HG03066 (cell line): ENCODE measurements around the gene PRODH.
"Not testable (repeated sequence)": the region's sequence is repeated elsewhere in the genome, so short reads cannot be mapped to it uniquely, and the experiment has no call there.

ENCODE experiments used
- ATAC-seq: cut with Tn5 transposase; IDR thresholded peaks from one replicate; pipeline ENCODE4 v1.9.1; 2021; ENCODE audit warnings: low read depth; ENCODE audit not compliant: unreplicated experiment

PRODH gene

GRCh38 chr22:18968011-18968749, 32.1 kb upstream of the PRODH start:
- ATAC-seq: no peak

- ATAC-seq: not testable (repeated sequence)
These were observed 31.4 kb upstream of the PRODH start for GRCh38 chr22:18967391-18968010.

GRCh38 chr22:18966748-18967147, 30.7 kb upstream of the PRODH start:
- ATAC-seq: no peak

GRCh38 chr22:18965526-18966421, 29.7 kb upstream of the PRODH start:
- ATAC-seq: no peak

- not testable (repeated sequence) for ATAC-seq
These were observed 28.6 kb upstream of the PRODH start for GRCh38 chr22:18964501-18965265.

DNA sequence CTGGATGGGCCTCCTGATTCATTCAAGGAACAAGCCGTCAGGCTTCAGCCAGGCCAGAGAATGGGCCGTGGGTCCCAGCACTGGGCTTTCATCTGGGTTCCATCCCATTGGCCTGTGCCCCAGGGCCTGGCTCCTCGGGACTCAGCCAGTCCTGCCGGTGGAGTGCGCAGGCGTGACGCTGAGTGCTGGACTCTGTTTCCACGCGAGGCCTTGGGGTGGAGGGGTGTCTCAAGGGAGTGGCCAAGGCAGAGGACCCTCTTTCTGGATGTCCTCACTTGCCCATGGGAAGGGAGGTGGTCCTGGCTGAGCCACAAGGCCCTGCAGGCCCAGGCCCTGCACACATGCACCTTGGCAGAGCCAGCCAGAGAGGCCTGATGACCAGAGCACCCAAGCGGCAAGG, 28.0 kb upstream of the PRODH start:
- ATAC-seq: not testable (repeated sequence)

DNA sequence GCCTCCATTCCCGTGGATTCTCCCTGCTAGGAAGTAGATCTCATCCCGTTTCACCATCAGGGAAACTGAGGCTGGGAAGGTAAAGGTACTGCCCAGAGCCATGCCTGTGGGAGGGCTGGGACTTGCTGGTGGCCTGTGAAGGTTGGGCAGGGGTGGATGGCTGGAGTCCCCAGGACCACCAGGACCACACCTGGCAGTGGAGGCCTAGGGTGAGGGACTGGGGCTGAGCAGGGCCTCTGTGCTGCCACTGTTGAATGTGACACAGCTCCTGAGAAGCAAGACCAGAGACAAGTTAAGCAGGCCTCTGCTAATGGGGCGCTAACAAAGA, 26.2 kb upstream of the PRODH start:
- ATAC-seq: no peak

DNA sequence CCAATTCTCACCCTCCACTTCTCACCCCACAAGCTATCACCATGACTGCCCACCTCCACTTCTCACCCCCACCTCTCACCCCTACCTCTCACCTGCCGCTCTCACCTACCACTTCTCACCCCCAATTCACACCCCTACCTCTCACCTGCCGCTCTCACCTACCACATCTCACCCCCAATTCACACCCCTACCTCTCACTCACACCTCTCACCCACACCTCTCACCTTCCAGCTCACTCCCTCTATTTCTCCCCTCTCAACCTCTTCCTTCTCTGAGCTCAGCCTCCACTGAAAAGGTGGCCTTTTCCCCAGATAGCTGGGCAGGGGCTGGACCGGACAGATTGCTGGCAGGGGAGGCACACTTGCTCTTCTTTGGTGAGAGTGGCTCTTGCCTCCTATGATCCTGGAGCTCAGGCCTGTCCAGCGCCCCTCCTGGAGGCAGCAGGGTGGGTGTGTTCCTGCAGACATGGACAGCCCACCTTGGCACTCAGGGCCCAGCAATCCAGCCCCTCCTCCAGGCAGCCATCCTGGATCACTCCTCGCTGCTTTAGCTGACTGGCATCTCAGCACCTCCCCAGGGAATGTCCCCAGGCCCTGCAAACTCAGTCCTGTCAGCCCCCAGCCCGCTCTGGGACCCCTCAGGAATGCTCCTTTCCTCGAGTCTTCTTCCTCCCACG, 25.7 kb upstream of the PRODH start:
- not testable (repeated sequence) for ATAC-seq

- ATAC-seq: not testable (repeated sequence)
These were observed 25.1 kb upstream of the PRODH start for GRCh38 chr22:18961201-18961600.

- ATAC-seq: not testable (repeated sequence)
These were observed 24.2 kb upstream of the PRODH start for GRCh38 chr22:18960166-18960820.

- ATAC-seq: not testable (repeated sequence)
These were observed 23.6 kb upstream of the PRODH start for GRCh38 chr22:18959741-18960140.

DNA sequence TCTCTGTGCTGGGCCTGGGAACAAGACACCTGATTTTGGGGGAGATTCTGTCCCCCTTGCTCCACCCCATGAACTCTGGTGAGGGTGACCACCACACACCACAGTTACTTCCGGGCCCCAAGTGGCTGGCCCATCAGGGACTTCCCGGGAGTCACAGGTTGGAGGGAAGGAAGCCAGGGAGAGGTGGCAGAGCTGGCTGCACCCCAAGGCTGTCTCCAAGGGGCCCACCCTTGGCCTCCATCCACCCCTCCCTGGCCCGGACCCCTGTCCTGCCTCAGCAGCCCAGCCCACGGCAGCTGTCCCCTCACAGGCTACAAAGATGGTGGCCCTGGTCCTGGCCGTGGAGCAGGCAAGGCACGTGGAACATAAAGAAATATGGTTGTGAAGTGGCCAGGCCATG, 23.2 kb upstream of the PRODH start:
- ATAC-seq: not testable (repeated sequence)

GRCh38 chr22:18958738-18959137, 22.6 kb upstream of the PRODH start:
- not testable (repeated sequence) for ATAC-seq

DNA sequence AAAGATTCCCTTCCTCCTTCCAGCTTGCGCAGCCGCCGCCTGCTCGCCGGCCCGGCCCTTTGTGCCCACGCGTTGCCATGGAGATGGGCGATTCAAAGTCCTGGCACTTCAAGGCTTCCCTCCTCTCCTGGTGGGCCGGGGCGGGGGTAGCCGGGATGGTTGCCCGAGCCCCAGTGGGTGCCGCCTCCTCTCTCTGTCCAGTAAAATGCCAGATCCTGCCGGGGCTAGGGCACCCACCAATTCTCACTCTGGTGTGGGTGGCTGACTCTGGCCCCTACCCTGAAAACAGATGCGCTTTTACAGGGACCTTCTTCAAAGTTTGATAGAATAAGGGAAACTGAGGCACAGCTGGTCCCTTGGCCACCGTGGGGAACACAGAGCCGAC, 22.2 kb upstream of the PRODH start:
- ATAC-seq: not testable (repeated sequence)

DNA sequence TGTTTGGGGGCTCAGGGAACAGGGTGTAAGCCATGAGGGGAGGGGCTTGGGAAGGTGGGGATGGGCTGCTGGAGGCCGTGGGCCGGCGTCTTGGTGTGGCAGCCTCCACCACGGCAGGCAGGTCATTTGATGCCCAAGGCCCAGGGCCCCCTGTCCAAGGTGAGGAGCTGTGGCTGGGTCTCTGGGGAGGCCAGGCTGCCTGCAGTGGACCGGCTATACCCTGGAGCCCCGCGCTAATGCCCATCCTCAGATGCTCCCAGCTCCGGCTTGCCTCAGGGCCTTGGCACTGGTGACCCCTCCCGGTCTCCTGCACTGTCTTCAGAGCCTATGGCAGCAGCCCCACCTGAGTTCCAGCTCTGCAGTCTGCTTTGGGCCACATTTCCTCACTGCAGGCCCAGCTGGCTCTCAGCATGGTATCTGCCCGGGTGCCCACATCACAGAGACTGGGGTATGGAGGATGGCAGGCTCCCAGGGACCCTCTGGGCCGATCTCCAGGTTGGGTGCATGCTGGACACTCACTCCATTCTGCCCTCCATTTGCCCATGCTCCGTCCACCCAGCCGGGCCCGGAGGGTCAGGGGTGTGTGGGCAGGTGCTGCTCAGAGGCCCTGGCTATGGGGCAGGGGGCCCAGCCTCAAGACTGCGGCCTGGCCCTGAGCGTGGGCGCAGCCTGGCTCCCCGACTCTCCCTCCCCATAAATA, 21.7 kb upstream of the PRODH start:
- not testable (repeated sequence) for ATAC-seq

DNA sequence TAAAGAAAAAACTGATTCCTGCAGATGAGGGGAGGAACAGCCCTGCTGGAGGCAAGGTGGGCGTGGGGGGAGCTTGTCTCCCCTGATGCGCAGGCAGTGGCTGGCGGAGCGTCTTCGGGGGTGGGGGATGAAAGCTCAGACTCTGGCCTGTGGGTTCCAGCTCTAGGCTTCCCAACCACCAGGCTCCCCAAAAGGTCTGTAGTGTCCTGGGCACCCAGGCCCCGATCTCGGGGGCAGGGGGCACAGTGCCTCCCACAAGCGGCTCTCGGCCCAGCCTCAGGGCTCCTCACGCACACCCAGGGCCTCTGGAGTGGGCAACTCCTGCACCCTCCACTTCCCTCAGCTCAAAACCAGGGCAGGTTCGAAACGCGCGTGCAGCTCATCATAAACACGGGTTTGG, 20.9 kb upstream of the PRODH start:
- not testable (repeated sequence) for ATAC-seq

- not testable (repeated sequence) for ATAC-seq
These were observed 20.2 kb upstream of the PRODH start for GRCh38 chr22:18956121-18956895.

DNA sequence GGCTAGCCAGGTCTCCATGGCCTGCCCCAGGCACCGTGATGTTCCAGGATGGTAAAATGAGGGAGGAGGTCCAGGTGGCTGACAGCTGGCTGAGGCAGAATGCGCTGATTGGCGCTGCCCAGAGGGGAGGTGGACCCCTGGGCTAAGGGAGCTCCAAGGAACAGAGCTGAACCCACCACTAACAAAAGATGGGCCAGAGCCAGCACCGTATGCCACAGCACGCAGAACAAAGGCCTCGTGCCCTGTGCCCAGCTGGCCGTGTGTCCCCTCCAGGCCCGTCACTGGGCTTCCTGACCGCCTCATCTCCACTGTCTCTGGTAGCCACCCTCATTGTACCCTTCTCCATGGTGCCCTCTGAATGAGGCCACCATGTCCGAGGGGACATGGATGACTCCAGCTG, 19.6 kb upstream of the PRODH start:
- no peak for ATAC-seq
